ENCODE data around the gene NEK11.

Gene NEK11

GRCh38 chr3:131026321-131027151 lies at the start of gene NEK11, which contains the start of gene ASTE1:
Gene NEK11, plus strand, starts transcription at chr3:131026877. Its CDS starts 2,832 bp downstream, at chr3:131029709.
Gene ASTE1, minus strand, starts transcription at chr3:131026825. Its CDS starts 1,519 bp downstream, at chr3:131025306.
- DNase-seq = peak; percentile 86 to 92 (median 88)

- DNase-seq = no peak
Observed at GRCh38 chr3:130979117-130979516, 47.6 kb upstream of the NEK11 start.

DNA sequence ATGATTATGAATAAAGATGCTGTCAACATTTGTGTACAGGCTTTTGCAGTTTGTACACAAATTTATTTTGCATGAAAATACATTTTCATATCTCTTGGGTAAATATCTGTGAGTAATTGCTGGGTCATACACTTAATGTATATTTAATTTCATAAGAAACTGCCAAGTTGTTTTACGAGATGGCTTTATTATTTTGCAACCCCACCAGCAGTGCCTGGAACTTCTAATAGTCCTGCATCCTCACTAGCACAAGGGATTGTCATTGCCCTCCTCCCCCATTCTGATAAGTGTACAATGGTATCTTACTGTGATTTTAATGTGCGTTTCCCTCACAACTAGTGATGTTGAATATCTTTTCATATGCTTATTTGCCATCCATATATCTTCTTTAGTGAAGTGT lies 45.2 kb upstream of the NEK11 start:
- no peak for DNase-seq

- no peak for DNase-seq
Observed at GRCh38 chr3:130990282-130990681, 36.4 kb upstream of the NEK11 start.

- no peak for DNase-seq
Observed at GRCh38 chr3:130991126-130991525, 35.6 kb upstream of the NEK11 start.

GRCh38 chr3:130992344-130992743 lies 34.3 kb upstream of the NEK11 start:
- DNase-seq = no peak

DNA sequence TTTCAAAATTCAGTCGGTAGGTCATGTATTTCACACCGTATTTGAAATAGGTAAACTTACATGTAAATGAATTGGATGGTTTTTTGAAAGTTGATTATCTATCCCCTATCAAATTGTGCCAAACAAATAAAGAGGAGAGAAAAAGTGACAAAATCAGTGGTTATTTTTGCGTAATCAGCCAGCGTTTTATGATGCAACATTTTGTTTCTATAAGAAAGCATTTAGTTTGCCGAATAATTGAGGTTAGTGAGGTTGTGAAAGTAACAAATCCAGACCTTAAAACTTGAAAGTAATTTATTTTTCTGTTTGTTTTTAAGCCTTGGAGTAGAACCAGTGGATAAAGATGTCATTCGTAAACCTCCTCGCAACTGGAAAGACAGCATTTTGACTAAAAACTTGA lies 29.4 kb upstream of the NEK11 start:
- no peak for DNase-seq

DNA sequence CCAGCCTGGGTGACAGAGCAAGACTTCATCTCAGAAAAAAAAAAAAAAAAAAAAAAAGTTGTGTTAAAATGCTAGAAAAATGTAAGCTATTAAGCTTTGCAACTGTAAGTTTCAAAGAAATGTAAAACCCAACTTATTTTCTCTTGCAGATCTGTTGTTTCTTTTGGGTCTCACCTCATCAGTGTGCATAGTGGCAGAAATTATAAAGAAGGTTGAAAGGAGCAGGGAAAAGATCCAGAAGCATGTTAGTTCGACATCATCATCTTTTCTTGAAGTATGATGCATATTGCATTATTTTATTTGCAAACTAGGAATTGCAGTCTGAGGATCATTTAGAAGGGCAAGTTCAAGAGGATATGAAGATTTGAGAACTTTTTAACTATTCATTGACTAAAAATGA lies 25.6 kb upstream of the NEK11 start:
- DNase-seq = no peak

DNA sequence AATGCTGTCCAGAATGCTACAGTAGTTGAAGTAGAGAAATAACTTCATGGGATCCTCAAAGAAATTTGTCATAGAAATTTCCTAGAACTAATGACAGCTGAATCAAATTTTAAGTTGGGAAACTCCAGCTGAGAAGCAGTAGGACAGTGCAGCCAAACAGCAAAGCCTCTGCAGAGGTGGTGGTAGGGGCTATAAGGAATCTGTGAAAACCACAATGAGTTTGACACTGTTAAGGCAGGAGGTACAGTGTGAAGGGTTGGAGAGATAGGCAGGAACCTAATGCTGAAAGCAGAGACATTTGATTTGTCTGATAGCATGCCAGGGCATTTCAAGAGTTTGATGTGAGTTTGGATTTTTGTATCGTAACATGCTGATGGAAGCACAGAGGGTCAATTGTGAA lies 22.1 kb upstream of the NEK11 start:
- DNase-seq = no peak

DNA sequence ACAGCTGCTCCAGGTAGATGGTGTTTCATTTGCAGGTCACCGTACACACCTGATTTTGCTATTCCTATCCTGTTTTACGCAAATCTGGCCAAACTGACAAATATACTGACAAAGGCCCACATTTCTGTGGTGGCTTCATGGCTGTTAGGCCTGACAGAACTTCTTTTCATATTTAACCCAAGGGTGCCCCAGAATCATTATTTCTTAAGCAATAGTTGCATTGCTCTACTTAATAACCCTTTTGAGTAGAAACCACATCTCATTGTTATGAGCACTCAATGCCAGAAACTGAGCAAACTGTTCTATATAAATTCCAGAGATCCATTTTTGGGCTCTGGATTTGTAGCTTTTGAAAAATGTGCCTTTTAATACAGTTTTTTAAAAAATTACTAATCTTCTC lies 19.4 kb upstream of the NEK11 start:
- no peak for DNase-seq

GRCh38 chr3:131007782-131008181 lies 18.9 kb upstream of the NEK11 start:
- no peak for DNase-seq

- DNase-seq = no peak
Observed at GRCh38 chr3:131008326-131008725, 18.4 kb upstream of the NEK11 start.

DNA sequence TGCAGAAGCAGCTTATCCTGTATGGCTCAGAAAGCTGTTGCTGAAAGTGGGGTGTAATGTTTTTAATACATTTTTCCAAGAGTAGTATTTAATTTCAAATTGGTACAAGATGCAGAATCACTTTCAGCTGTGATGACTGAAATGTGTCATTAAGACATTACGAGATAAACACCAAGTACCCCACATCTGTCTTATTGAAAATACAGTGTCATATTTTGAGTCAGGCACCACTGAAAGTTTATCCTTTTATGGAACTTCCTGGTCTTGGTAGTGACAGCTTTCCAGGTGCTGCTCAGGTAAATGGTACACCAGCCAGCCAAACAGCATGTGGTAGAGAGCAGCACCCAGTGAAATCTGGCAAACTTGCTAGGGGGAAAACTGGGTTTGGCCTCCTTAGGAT lies 17.0 kb upstream of the NEK11 start:
- no peak for DNase-seq

DNA sequence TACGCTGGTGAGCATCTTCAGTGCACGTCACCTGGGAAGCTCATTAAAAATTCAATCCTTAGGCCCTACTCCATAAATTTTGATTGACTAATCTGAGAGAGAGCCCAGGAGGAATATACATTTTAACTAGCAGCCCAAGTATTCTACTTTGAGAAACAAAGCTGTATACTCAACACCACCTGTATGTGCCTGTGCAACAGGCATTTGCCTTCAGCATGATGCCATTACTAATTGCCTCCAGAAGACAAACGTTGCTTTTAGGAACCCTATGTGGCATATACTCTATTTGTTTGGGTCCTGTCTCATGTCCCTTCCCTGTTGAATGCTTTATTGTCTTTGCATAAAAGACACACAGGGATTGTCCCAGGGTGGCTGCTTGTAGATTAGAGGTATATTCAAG lies 7.7 kb upstream of the NEK11 start:
- no peak for DNase-seq

- no peak for DNase-seq
Observed at GRCh38 chr3:131020122-131020693, 6.5 kb upstream of the NEK11 start.

DNA sequence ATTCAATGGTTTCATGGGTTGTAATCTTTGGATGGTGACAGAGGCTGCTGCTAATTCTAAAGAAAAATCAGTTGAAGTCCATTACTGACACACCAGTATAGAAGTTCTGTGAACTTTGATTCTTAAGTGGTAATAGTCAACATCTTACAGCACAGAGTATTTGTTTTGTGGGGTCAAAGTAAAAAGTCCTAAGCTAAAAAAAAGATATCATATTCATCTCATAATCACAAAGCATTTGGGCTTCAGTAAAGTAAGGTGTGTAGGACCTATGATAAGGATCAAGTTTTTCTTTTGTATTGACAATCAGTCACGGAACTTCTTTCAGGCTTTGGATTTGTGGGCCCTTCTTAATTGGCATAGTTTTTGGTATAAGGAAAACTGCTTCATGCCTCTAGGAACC lies 1.1 kb upstream of the NEK11 start:
- DNase-seq = no peak

GRCh38 chr3:131028844-131029243 lies 2.2 kb downstream of the NEK11 start:
- no peak for DNase-seq

GRCh38 chr3:131031660-131032059 lies 5.0 kb downstream of the NEK11 start:
- DNase-seq = no peak

DNA sequence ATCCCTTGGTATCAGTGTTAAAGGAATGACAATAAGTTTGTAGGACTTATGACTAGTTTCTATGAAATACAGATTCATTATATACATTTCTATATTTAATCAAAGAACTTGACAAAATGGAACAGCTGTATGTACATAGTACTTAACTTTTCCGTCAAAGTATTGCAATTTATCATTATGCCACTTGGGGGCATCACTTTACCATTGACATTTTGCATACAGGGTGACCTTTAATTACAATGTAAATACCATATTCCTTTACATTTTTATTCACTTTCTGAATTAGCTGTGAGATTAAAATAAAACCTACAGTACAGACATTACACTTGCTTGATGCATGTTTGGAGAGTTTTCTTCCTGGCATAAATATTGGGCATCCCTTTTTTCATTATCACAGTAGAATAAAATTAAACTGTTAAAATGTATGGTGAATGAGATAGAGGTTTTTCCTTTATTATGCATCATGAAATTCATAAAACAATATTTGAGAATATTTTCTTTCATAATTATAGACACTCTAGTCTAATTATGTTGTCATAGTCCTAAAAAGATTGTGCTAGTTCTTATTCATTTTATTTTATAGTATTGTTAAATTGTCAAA lies 6.9 kb downstream of the NEK11 start:
- DNase-seq = peak in 3 of 6 experiments; percentile 22 to 63 (median 36)

DNA sequence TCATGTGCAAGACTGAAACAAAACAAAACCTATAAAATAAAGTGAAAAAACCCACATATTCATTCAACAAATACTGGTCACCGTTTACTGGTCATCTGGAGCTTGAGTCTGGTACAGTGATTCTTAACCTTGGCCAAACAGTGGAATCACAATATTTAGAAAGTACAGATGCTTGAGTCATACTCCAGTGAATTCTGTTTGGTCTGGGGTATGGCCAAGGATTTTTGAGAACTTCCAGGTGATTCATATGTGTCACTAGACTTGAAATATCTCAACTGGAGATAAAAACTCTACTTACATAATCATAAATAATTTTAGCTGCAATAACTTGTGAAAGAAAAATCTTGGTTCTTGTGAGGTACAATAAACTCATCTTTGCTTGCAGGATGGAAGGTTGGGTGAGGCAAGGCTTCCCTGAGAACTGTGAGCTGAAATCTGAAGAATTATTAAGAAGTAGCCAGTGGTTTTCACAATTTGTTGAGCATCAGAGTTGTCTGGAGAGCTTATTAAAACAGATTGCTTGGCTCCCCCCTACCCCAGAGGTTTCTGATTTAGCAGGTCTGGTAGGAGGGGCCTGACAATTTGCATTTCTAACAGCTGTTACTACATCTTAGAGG lies 9.6 kb downstream of the NEK11 start:
- no peak for DNase-seq

GRCh38 chr3:131036986-131037385 lies 10.3 kb downstream of the NEK11 start:
- DNase-seq = no peak

DNA sequence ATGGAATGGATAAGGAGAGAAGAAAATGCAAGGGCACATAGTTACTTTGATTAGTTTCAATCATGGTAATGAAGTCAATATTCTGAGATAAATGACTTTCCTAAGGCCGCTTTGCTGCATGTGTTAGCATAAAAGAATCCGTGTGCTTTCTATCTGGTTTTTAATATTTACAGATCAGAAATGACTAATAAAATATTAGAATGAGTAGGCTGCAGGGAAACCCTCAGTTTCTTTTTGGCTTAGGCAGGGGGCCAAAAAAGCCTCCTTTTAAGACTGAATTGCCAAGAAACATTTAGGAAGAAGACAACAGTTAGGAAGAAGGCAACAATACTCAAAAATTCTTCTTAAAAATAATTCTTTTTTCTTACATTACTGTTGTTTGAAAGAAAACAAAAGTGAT lies 11.6 kb downstream of the NEK11 start:
- DNase-seq = no peak

GRCh38 chr3:131042271-131042985 lies 15.8 kb downstream of the NEK11 start:
- peak in 4 of 6 experiments; percentile 11 to 57 (median 42) for DNase-seq
